NCI-H2081 (cell line): ENCODE measurements around the gene FLT3LG.
"Not testable (repeated sequence)": the region's sequence is repeated elsewhere in the genome, so short reads cannot be mapped to it uniquely, and the experiment has no call there.

Experiments
- DNase-seq, 2 experiments: peaks; one replicate each; lab custom pipeline; 2025; lab: John Stamatoyannopoulos, UW

Gene FLT3LG

GRCh38 chr19:49440439-49441209 lies 33.4 kb upstream of the FLT3LG start:
- DNase-seq, result no peak

GRCh38 chr19:49441210-49441959 lies 32.6 kb upstream of the FLT3LG start, which contains the start of gene SLC17A7:
Gene SLC17A7, minus strand, starts transcription at chr19:49441527. Its CDS starts 148 bp downstream, at chr19:49441379.
- no peak for DNase-seq

GRCh38 chr19:49441960-49442350 lies 32.1 kb upstream of the FLT3LG start:
- no peak for DNase-seq

GRCh38 chr19:49442354-49442753 lies 31.7 kb upstream of the FLT3LG start:
- no peak for DNase-seq

- peak; percentile 29 to 45 for DNase-seq
Observed at GRCh38 chr19:49442771-49443365, 31.1 kb upstream of the FLT3LG start.

- DNase-seq, result peak; percentile 92
Observed at GRCh38 chr19:49443366-49444099, 30.5 kb upstream of the FLT3LG start.

- not testable (repeated sequence) for DNase-seq
Observed at GRCh38 chr19:49444100-49444700, 29.8 kb upstream of the FLT3LG start.

- no peak for DNase-seq
Observed at GRCh38 chr19:49445997-49446396, 28.0 kb upstream of the FLT3LG start.

GRCh38 chr19:49447485-49448431 lies 26.3 kb upstream of the FLT3LG start:
- no peak for DNase-seq

GRCh38 chr19:49448432-49448786 lies 25.6 kb upstream of the FLT3LG start:
- no peak for DNase-seq

- DNase-seq, result no peak
Observed at GRCh38 chr19:49450405-49450804, 23.6 kb upstream of the FLT3LG start.

GRCh38 chr19:49451430-49452181 lies 22.4 kb upstream of the FLT3LG start, which contains the start of gene PIH1D1:
Gene PIH1D1, minus strand, starts transcription at chr19:49451814. Its CDS starts 240 bp downstream, at chr19:49451574.
- peak; percentile 98 to 99 for DNase-seq

- peak; percentile 97 to 98 for DNase-seq
Observed at GRCh38 chr19:49453013-49453756, 20.8 kb upstream of the FLT3LG start, which contains the start of gene ALDH16A1. Gene ALDH16A1, plus strand, starts transcription at chr19:49453225. Its CDS starts 107 bp downstream, at chr19:49453332.

GRCh38 chr19:49453757-49454240 lies 20.2 kb upstream of the FLT3LG start:
- no peak for DNase-seq

GRCh38 chr19:49455773-49456172 lies 18.2 kb upstream of the FLT3LG start:
- no peak for DNase-seq

- no peak for DNase-seq
Observed at GRCh38 chr19:49456326-49456725, 17.7 kb upstream of the FLT3LG start.

GRCh38 chr19:49458567-49458903 lies 15.5 kb upstream of the FLT3LG start:
- DNase-seq, result no peak

- no peak for DNase-seq
Observed at GRCh38 chr19:49459388-49459787, 14.6 kb upstream of the FLT3LG start.

GRCh38 chr19:49461130-49461529 lies 12.9 kb upstream of the FLT3LG start:
- not testable (repeated sequence) for DNase-seq
